ENCODE data around the gene INAFM2. TPM values are rescaled to one million over a fixed set of nuclear protein-coding genes. Genes with fewer than 3 reads are reported as not detected.

INAFM2 gene
- total RNA-seq, 2 experiments from 2014 or later, result 13.5 to 15.5 TPM

- H3K36me3 Mint-ChIP-seq, result no peaks in the 10 kb centered on the region
- H3K27ac Mint-ChIP-seq, result no peak overlapping the region
- H3K27me3 Mint-ChIP-seq, result no peaks in the 10 kb centered on the region
- peaks cover 16% of the 10 kb centered on the region for H3K4me1 Mint-ChIP-seq
- H3K9me3 Mint-ChIP-seq, result no peaks in the 10 kb centered on the region
- DNase-seq, result peak; percentile 77
- H3K4me3 Mint-ChIP-seq, result no peak overlapping the region
These were observed 14.7 kb downstream of the INAFM2 start for GRCh38 chr15:40338041-40338657.

GRCh38 chr15:40338921-40339620, 15.6 kb downstream of the INAFM2 start:
- Mint-ChIP-seq H3K27me3 (no peaks in the 10 kb centered on the region), H3K4me1 (peaks cover 11% of the 10 kb centered on the region), H3K27ac (no peak overlapping the region), H3K36me3 (no peaks in the 10 kb centered on the region), H3K9me3 (no peaks in the 10 kb centered on the region), H3K4me3 (no peak overlapping the region)
- DNase-seq, result no peak

- Mint-ChIP-seq H3K4me1 (peaks cover 8% of the 10 kb centered on the region), H3K4me3 (no peak overlapping the region), H3K27ac (no peak overlapping the region), H3K27me3 (no peaks in the 10 kb centered on the region), H3K36me3 (no peaks in the 10 kb centered on the region), H3K9me3 (no peaks in the 10 kb centered on the region)
- no peak for DNase-seq
These were observed 16.1 kb downstream of the INAFM2 start for GRCh38 chr15:40339621-40339945.

- H3K27me3 Mint-ChIP-seq, result no peaks in the 10 kb centered on the region
- no peak for DNase-seq
- no peaks in the 10 kb centered on the region for H3K9me3 Mint-ChIP-seq
- peaks cover 8% of the 10 kb centered on the region for H3K4me1 Mint-ChIP-seq
- no peak overlapping the region for H3K4me3 Mint-ChIP-seq
- H3K36me3 Mint-ChIP-seq, result no peaks in the 10 kb centered on the region
- no peak overlapping the region for H3K27ac Mint-ChIP-seq
These were observed 16.7 kb downstream of the INAFM2 start for GRCh38 chr15:40340038-40340739.

GRCh38 chr15:40340740-40341400, 17.4 kb downstream of the INAFM2 start, which contains the start of gene CCDC9B:
TSS of gene CCDC9B (minus strand) at chr15:40340939. CDS start at chr15:40340819, 120 bp downstream.
- Mint-ChIP-seq H3K27me3 (no peaks in the 10 kb centered on the region), H3K4me3 (no peak within 1 kb of the TSS), H3K27ac (no peak within 1 kb of the TSS), H3K9me3 (no peaks in the 10 kb centered on the region), H3K4me1 (peaks cover 8% of the 10 kb centered on the region), H3K36me3 (no peaks in the 10 kb centered on the region)
- no peak for DNase-seq

GRCh38 chr15:40342416-40343320, 19.2 kb downstream of the INAFM2 start:
- no peaks in the 10 kb centered on the region for H3K36me3 Mint-ChIP-seq
- H3K9me3 Mint-ChIP-seq, result no peaks in the 10 kb centered on the region
- peaks cover 8% of the 10 kb centered on the region for H3K4me1 Mint-ChIP-seq
- no peak for DNase-seq
- H3K4me3 Mint-ChIP-seq, result no peak overlapping the region
- no peak overlapping the region for H3K27ac Mint-ChIP-seq
- no peaks in the 10 kb centered on the region for H3K27me3 Mint-ChIP-seq

GRCh38 chr15:40343512-40343911, 20.0 kb downstream of the INAFM2 start:
- H3K36me3 Mint-ChIP-seq, result no peaks in the 10 kb centered on the region

GRCh38 chr15:40344217-40344616, 20.7 kb downstream of the INAFM2 start:
- no peak overlapping the region for H3K4me3 Mint-ChIP-seq
- DNase-seq, result no peak
- H3K9me3 Mint-ChIP-seq, result no peaks in the 10 kb centered on the region
- H3K36me3 Mint-ChIP-seq, result no peaks in the 10 kb centered on the region
- no peaks in the 10 kb centered on the region for H3K27me3 Mint-ChIP-seq
- no peaks in the 10 kb centered on the region for H3K4me1 Mint-ChIP-seq
- H3K27ac Mint-ChIP-seq, result no peak overlapping the region

More at GRCh38 chr15:40343512-40343911, 20.0 kb downstream of the INAFM2 start:
- no peak for DNase-seq
- peaks cover under 1% of the 10 kb centered on the region for H3K4me1 Mint-ChIP-seq
- H3K27ac Mint-ChIP-seq, result no peak overlapping the region
- no peaks in the 10 kb centered on the region for H3K27me3 Mint-ChIP-seq
- no peaks in the 10 kb centered on the region for H3K9me3 Mint-ChIP-seq
- no peak overlapping the region for H3K4me3 Mint-ChIP-seq

GRCh38 chr15:40344631-40345120, 21.2 kb downstream of the INAFM2 start:
- DNase-seq, result peak; percentile 70
- Mint-ChIP-seq H3K4me3 (no peak overlapping the region), H3K27ac (no peak overlapping the region), H3K4me1 (no peaks in the 10 kb centered on the region), H3K9me3 (no peaks in the 10 kb centered on the region), H3K27me3 (no peaks in the 10 kb centered on the region), H3K36me3 (no peaks in the 10 kb centered on the region)

- Mint-ChIP-seq H3K27ac (no peak overlapping the region), H3K27me3 (no peaks in the 10 kb centered on the region), H3K9me3 (no peaks in the 10 kb centered on the region), H3K4me3 (no peak overlapping the region), H3K4me1 (no peaks in the 10 kb centered on the region), H3K36me3 (no peaks in the 10 kb centered on the region)
- no peak for DNase-seq
These were observed 21.9 kb downstream of the INAFM2 start for GRCh38 chr15:40345225-40345866.

GRCh38 chr15:40345867-40346578, 22.5 kb downstream of the INAFM2 start:
- no peak for DNase-seq
- H3K4me1 Mint-ChIP-seq, result no peaks in the 10 kb centered on the region
- no peak overlapping the region for H3K27ac Mint-ChIP-seq
- no peaks in the 10 kb centered on the region for H3K9me3 Mint-ChIP-seq
- H3K27me3 Mint-ChIP-seq, result no peaks in the 10 kb centered on the region
- H3K36me3 Mint-ChIP-seq, result no peaks in the 10 kb centered on the region
- H3K4me3 Mint-ChIP-seq, result no peak overlapping the region

- Mint-ChIP-seq H3K27ac (no peak overlapping the region), H3K4me1 (no peaks in the 10 kb centered on the region), H3K9me3 (no peaks in the 10 kb centered on the region), H3K27me3 (no peaks in the 10 kb centered on the region), H3K4me3 (no peak overlapping the region), H3K36me3 (no peaks in the 10 kb centered on the region)
- no peak for DNase-seq
These were observed 23.4 kb downstream of the INAFM2 start for GRCh38 chr15:40346579-40347558.
